Ishikawa (cell line): ENCODE data around the gene NAV2.

Experiments used
- EGR1 ChIP-seq: IDR thresholded peaks from 2 replicates; pipeline ENCODE4 v1.6.1; 2012
- FOXM1 ChIP-seq: IDR thresholded peaks from 2 replicates; pipeline ENCODE4 v1.6.1; 2012; ENCODE audit warnings: low read depth, borderline replicate concordance

DNA sequence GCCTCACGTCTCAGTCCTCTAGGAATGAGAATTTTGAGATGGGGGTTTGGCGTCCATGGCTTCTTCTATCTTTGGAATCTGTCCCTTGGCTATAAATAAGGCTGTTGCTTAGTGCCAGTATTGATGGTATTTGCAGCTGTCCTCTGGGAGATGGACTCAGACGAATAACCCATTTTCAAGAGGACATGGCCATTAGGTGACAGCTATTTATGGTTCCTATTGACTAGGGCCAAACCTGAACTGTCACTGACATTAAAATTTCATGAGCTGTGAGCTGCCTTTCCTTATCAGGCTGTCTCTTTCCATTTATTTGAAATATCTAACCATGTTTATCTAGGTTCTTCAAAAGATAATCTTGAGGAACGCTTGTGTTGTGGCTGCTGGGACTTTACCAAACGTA lies 92.7 kb downstream of the NAV2 start:
- TF ChIP-seq EGR1 (no peak), FOXM1 (no peak)
